ENCODE data around the gene ANO7.

DNA sequence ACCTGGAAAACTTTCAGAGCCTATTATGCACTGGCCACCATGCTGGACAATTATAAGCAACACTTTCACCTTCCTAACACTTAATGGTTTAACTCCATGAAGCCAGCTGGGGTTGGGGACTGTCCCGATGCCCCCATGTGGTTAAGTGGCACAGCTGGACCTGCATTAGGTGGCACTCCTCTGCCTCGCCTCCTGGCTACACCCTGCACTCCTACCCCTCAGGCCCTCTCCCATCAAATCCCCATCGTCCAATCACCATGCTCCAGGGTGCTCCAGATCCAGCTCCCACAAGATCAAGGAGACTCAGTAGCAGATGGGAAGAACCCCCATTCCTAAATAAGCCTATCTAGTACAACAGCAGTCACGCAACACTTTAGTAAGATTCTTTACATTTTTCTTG lies 73.2 kb downstream of the ANO7 start:
- no peak for TF ChIP-seq POLR2AphosphoS5 (IDR thresholded peaks at IDR 0.05; ENCODE audit: low read depth, low read length)
- TF ChIP-seq, protein P1, sequence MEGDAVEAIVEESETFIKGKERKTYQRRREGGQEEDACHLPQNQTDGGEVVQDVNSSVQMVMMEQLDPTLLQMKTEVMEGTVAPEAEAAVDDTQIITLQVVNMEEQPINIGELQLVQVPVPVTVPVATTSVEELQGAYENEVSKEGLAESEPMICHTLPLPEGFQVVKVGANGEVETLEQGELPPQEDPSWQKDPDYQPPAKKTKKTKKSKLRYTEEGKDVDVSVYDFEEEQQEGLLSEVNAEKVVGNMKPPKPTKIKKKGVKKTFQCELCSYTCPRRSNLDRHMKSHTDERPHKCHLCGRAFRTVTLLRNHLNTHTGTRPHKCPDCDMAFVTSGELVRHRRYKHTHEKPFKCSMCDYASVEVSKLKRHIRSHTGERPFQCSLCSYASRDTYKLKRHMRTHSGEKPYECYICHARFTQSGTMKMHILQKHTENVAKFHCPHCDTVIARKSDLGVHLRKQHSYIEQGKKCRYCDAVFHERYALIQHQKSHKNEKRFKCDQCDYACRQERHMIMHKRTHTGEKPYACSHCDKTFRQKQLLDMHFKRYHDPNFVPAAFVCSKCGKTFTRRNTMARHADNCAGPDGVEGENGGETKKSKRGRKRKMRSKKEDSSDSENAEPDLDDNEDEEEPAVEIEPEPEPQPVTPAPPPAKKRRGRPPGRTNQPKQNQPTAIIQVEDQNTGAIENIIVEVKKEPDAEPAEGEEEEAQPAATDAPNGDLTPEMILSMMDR (IDR thresholded peaks at IDR 0.05), result no peak
- TF ChIP-seq, protein P2, sequence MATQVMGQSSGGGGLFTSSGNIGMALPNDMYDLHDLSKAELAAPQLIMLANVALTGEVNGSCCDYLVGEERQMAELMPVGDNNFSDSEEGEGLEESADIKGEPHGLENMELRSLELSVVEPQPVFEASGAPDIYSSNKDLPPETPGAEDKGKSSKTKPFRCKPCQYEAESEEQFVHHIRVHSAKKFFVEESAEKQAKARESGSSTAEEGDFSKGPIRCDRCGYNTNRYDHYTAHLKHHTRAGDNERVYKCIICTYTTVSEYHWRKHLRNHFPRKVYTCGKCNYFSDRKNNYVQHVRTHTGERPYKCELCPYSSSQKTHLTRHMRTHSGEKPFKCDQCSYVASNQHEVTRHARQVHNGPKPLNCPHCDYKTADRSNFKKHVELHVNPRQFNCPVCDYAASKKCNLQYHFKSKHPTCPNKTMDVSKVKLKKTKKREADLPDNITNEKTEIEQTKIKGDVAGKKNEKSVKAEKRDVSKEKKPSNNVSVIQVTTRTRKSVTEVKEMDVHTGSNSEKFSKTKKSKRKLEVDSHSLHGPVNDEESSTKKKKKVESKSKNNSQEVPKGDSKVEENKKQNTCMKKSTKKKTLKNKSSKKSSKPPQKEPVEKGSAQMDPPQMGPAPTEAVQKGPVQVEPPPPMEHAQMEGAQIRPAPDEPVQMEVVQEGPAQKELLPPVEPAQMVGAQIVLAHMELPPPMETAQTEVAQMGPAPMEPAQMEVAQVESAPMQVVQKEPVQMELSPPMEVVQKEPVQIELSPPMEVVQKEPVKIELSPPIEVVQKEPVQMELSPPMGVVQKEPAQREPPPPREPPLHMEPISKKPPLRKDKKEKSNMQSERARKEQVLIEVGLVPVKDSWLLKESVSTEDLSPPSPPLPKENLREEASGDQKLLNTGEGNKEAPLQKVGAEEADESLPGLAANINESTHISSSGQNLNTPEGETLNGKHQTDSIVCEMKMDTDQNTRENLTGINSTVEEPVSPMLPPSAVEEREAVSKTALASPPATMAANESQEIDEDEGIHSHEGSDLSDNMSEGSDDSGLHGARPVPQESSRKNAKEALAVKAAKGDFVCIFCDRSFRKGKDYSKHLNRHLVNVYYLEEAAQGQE (IDR thresholded peaks at IDR 0.05; ENCODE audit: insufficient read depth in 1 of 2, low read depth in 2 of 2, low read length in 1 of 2), result no peak
